Immature natural killer cell (primary cell): ENCODE results near the gene CALM3. TPM values are rescaled to one million over a fixed set of nuclear protein-coding genes. Genes with fewer than 3 reads are reported as not detected.

Source experiments
- DNase-seq, 3 donors: peaks; one replicate each; pipeline ENCODE4 v3.0.0; 2022; ENCODE audit warnings: mixed read lengths in 1 of 3
- H3K27ac Mint-ChIP-seq, 6 donors: one replicate each; pipeline ENCODE4 v1.8.0; 2020; ENCODE audit warnings: mixed read lengths in 6 of 6, mild to moderate bottlenecking in 5 of 6, inconsistent platforms in 4 of 6, moderate library complexity in 3 of 6
- H3K27me3 Mint-ChIP-seq, 3 donors: one replicate each; pipeline ENCODE4 v1.8.0; 2020 to 2021; ENCODE audit warnings: low read depth in 3 of 3, mild to moderate bottlenecking in 3 of 3, mixed read lengths in 3 of 3, moderate library complexity in 3 of 3, inconsistent platforms in 1 of 3
- H3K36me3 Mint-ChIP-seq, 3 donors: one replicate each; pipeline ENCODE4 v1.8.0; 2020; ENCODE audit warnings: mixed read lengths in 3 of 3, inconsistent platforms in 2 of 3, mild to moderate bottlenecking in 2 of 3
- H3K4me1 Mint-ChIP-seq, 2 donors: one replicate each; pipeline ENCODE4 v1.8.0; 2020; ENCODE audit warnings: inconsistent platforms in 2 of 2, mild to moderate bottlenecking in 2 of 2, mixed read lengths in 2 of 2, moderate library complexity in 1 of 2
- H3K4me3 Mint-ChIP-seq, 5 donors: one replicate each; pipeline ENCODE4 v1.8.0; 2020; ENCODE audit warnings: mild to moderate bottlenecking in 5 of 5, mixed read lengths in 5 of 5, inconsistent platforms in 3 of 5, moderate library complexity in 3 of 5
- H3K9me3 Mint-ChIP-seq, 6 donors: one replicate each; pipeline ENCODE4 v1.8.0; 2020; ENCODE audit warnings: mild to moderate bottlenecking in 6 of 6, mixed read lengths in 6 of 6, inconsistent platforms in 4 of 6, moderate library complexity in 3 of 6
- polyA plus RNA-seq, 3 donors: library from polyadenylated mRNA; unstranded; fragments of 300-500 nt; fragmentation: Illumina TruSeq; gene quantifications; one replicate each; pipeline ENCODE4 v1.2.3, GENCODE V29; 2021

CALM3 gene
- polyA plus RNA-seq, 3 donors from 2014 or later = 151 to 185 (median 178) TPM

DNA sequence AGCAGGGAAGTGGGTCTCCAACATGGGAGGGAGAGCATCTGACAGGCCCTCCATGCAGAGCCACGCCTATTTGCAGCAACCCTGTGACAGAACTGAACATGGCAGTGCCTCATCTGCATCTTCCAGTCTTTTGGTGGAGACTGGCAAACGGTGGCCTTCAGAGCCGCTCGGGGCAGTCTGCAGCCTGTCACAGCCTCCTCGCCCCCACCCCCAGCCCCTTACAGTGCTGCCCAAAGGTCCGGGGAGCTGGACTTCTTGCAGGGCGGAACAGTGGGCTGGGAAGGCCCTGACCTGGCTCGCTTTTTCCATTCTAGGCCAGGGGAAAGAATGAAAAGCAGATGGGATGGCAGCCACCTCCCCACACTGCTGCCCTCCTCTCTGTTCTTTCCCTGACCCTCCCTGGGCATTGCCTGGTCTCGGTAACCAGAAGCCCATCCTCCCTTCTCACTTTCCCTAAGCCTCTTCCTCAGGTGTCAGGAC, 2.7 kb downstream of the CALM3 start:
- Mint-ChIP-seq H3K9me3 (peaks cover 0 to 4% (median 0%) of the 10 kb centered on the region in 6 donors), H3K4me3 (peak overlapping the region; percentile 95 to 100 (median 100)), H3K27ac (peak overlapping the region; percentile 90 to 100 (median 94)), H3K27me3 (peaks cover 8 to 14% (median 13%) of the 10 kb centered on the region in 3 donors), H3K4me1 (peaks cover 29 to 35% of the 10 kb centered on the region in 2 donors), H3K36me3 (peaks cover 6 to 15% (median 14%) of the 10 kb centered on the region in 3 donors)
- DNase-seq = no peak

DNA sequence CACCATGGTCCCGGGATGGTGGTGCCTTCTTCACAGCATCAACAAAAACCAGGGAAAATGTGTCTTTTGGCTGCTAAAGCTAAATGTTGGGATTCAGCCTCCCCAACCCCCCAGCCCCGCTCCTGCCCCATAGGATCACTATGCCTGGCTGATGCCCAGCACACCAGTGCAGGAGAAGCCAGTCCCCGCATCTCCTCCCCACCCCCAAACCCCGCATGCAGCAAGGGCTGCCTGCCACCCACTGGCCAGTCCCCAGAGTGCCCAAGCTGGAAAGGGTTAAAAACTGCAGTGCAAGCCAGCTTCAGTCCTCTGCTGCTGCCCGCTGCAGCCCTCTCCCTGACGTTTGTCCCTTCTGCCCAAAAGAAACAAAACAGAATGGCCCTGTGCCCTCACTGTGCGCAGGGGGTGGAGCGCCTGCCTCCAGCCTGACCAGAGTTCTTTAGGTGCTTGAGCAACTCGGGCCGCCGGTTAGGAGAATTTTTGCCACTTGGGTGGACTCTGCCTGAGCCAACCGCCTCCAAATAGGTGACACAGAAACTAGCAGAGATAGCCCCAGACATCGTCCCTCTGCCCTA, 3.7 kb downstream of the CALM3 start:
- Mint-ChIP-seq H3K4me3 (no peak overlapping the region), H3K27me3 (peaks cover 8 to 14% (median 13%) of the 10 kb centered on the region in 3 donors), H3K36me3 (peaks cover 12 to 24% (median 19%) of the 10 kb centered on the region in 3 donors), H3K9me3 (no peaks in the 10 kb centered on the region), H3K4me1 (peaks cover 27 to 36% of the 10 kb centered on the region in 2 donors), H3K27ac (peak overlapping the region in 1 of 6 donors; percentile 55)
- no peak for DNase-seq

DNA sequence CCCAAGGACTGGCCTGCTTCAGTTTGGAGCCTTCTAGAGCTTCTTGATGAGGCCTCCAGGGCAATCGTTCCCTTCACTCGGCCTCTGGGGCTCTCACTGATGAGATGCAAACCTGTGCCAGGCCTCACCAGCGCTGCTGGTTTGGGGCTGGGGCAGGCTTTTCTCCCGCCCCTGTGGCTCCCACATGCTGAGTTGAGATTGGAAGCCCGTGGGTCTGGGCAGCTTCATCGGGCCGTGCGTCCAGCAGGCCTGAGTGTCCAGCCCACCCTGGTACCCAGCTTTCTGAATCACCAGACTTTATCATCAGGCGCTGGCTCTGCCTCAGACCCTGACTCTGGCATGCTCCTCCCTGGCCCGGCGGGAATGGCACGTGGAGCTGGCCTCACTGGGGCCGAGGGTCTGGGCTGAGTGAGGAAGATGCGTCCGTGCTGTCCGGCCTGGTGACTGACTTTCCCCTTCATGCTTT, 4.3 kb downstream of the CALM3 start:
- Mint-ChIP-seq H3K4me1 (peaks cover 25 to 31% of the 10 kb centered on the region in 2 donors), H3K9me3 (no peaks in the 10 kb centered on the region), H3K36me3 (peaks cover 12 to 28% (median 19%) of the 10 kb centered on the region in 3 donors), H3K27ac (peak overlapping the region in 2 of 6 donors; percentile 49 to 55), H3K27me3 (peaks cover 6 to 14% (median 13%) of the 10 kb centered on the region in 3 donors), H3K4me3 (peak overlapping the region in 1 of 5 donors; percentile 6)
- no peak for DNase-seq

DNA sequence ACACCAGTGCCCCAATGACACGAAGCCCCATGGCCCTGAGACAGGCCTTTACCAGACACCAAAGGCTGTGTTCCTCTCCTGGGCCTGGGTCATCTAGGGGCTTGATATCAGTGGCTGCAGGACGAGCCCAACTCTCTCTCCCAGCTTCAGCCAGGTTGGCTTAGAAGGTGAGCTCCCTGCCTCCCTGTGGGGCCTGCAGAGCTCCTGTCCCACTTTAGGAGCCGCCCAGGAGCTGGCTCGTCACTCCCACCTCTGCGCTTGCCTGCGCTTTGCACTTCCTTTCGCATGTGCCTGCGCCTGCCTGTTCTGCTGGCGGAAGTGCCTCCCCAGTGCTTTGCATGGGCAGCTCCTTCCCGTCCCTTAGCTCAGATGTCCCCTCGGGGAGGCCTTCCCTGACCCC, 4.9 kb downstream of the CALM3 start:
- DNase-seq = no peak
- peak overlapping the region in 2 of 5 donors; percentile 5 to 6 for H3K4me3 Mint-ChIP-seq
- peak overlapping the region in 1 of 6 donors; percentile 49 for H3K27ac Mint-ChIP-seq
- H3K27me3 Mint-ChIP-seq = peaks cover 0 to 8% (median 7%) of the 10 kb centered on the region in 3 donors
- H3K36me3 Mint-ChIP-seq = peaks cover 12 to 31% (median 19%) of the 10 kb centered on the region in 3 donors
- no peaks in the 10 kb centered on the region for H3K9me3 Mint-ChIP-seq
- H3K4me1 Mint-ChIP-seq = peaks cover 30 to 36% of the 10 kb centered on the region in 2 donors

DNA sequence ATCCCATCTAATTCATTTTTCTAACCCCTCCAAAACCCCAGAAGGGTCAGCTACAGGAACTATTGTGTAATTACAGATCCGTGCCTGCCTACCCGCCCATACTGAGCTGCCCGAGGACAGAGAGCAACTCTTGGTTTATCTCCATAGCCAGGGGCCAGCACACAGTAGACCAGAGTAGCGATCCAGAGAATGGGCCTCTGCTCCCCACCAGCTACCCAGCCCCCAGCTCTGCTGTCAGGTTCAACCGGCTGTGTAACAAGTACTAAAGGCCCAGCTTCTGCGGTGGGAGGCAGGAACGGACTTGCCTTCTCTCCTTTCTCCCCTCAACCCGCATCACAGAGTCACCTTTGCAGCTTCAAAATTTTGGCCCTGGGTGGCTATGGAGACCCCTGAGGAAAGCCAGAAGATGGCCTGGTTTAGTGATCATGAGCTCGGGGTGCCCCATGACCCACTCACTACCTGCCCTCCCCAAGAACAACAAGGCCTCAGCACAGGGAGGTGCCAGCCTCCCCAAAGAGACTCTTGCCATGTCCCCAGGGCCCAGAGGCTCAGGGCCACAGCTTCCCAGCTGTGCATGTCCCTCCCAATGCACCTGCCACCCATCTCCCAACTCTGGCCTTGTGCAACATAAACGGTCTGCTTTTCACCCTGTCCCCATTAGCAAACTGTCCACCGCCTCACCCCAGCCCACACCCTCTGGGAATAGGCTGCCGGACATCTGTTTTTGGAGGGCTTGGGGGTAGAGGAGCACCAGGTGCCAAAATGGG, 5.7 kb downstream of the CALM3 start:
- H3K27ac Mint-ChIP-seq = peak overlapping the region in 1 of 6 donors; percentile 55
- H3K9me3 Mint-ChIP-seq = no peaks in the 10 kb centered on the region
- peaks cover 37 to 43% of the 10 kb centered on the region in 2 donors for H3K4me1 Mint-ChIP-seq
- H3K27me3 Mint-ChIP-seq = peaks cover 1 to 7% (median 6%) of the 10 kb centered on the region in 3 donors
- no peak overlapping the region for H3K4me3 Mint-ChIP-seq
- DNase-seq = no peak
- peaks cover 12 to 31% (median 19%) of the 10 kb centered on the region in 3 donors for H3K36me3 Mint-ChIP-seq

DNA sequence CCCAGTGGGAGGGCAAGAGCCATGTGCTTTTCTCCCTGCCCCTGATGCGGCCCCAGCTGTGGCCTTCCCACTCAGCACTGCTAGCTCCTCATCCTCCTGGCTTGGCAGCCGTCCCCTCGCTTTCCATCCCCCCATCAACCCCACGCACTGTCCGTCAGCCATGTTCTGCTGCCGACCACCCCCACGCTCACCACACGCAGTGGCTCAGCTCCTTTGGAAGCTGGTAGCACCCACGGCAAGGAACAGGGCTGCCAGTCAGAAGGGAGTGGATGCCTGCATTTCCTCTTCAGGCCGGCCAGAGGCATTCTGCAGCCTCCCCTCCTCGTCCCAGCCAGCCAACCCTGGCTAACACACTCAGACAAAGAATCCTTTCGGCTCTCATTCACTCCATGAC, 6.3 kb downstream of the CALM3 start:
- DNase-seq = no peak
- H3K36me3 Mint-ChIP-seq = peaks cover 12 to 31% (median 19%) of the 10 kb centered on the region in 3 donors
- peaks cover 37 to 43% of the 10 kb centered on the region in 2 donors for H3K4me1 Mint-ChIP-seq
- no peak overlapping the region for H3K4me3 Mint-ChIP-seq
- H3K27me3 Mint-ChIP-seq = peaks cover 2 to 4% (median 4%) of the 10 kb centered on the region in 3 donors
- H3K27ac Mint-ChIP-seq = no peak overlapping the region
- no peaks in the 10 kb centered on the region for H3K9me3 Mint-ChIP-seq

DNA sequence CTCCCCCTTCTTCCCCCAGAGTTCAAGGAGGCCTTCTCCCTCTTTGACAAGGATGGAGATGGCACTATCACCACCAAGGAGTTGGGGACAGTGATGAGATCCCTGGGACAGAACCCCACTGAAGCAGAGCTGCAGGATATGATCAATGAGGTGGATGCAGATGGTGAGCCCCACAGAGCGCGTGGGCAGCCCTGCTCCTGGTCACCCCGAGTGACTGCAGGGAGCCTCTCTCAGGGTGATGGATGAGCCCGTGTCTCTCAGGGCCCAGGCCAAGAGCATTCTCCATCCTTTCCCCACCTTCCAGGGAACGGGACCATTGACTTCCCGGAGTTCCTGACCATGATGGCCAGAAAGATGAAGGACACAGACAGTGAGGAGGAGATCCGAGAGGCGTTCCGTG, 7.0 kb downstream of the CALM3 start:
- Mint-ChIP-seq H3K36me3 (peaks cover 12 to 31% (median 19%) of the 10 kb centered on the region in 3 donors), H3K9me3 (no peaks in the 10 kb centered on the region), H3K4me3 (no peak overlapping the region), H3K27me3 (peaks cover 2 to 6% (median 3%) of the 10 kb centered on the region in 3 donors), H3K4me1 (peaks cover 33 to 37% of the 10 kb centered on the region in 2 donors), H3K27ac (no peak overlapping the region)
- DNase-seq = no peak

DNA sequence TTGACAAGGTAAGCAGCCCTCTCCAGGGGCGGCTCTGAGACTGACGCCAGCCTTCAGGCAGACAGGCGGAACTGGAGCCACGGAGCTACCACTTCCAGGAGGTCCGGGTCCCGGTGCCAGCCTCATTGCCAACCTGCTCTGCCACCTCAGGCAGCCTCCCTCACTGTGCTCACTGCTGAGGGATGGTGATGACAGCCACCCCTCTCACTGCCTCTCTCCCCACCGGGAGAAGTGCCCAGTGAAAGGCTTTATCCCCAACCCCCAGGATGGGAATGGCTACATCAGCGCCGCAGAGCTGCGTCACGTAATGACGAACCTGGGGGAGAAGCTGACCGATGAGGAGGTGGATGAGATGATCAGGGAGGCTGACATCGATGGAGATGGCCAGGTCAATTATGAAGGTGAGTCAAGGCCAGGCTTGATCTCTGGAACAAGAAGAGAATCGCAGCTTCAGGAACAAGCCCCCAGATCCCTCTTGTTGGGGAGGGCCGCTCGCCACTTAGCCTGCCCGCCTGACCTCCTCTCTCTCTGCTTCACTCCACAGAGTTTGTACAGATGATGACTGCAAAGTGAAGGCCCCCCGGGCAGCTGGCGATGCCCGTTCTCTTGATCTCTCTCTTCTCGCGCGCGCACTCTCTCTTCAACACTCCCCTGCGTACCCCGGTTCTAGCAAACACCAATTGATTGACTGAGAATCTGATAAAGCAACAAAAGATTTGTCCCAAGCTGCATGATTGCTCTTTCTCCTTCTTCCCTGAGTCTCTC, 7.6 kb downstream of the CALM3 start:
- Mint-ChIP-seq H3K9me3 (no peaks in the 10 kb centered on the region), H3K36me3 (peaks cover 12 to 31% (median 19%) of the 10 kb centered on the region in 3 donors), H3K27ac (peak overlapping the region in 2 of 6 donors; percentile 43 to 50), H3K4me1 (peaks cover 28 to 31% of the 10 kb centered on the region in 2 donors), H3K27me3 (peaks cover 2 to 6% (median 3%) of the 10 kb centered on the region in 3 donors), H3K4me3 (no peak overlapping the region)
- no peak for DNase-seq

DNA sequence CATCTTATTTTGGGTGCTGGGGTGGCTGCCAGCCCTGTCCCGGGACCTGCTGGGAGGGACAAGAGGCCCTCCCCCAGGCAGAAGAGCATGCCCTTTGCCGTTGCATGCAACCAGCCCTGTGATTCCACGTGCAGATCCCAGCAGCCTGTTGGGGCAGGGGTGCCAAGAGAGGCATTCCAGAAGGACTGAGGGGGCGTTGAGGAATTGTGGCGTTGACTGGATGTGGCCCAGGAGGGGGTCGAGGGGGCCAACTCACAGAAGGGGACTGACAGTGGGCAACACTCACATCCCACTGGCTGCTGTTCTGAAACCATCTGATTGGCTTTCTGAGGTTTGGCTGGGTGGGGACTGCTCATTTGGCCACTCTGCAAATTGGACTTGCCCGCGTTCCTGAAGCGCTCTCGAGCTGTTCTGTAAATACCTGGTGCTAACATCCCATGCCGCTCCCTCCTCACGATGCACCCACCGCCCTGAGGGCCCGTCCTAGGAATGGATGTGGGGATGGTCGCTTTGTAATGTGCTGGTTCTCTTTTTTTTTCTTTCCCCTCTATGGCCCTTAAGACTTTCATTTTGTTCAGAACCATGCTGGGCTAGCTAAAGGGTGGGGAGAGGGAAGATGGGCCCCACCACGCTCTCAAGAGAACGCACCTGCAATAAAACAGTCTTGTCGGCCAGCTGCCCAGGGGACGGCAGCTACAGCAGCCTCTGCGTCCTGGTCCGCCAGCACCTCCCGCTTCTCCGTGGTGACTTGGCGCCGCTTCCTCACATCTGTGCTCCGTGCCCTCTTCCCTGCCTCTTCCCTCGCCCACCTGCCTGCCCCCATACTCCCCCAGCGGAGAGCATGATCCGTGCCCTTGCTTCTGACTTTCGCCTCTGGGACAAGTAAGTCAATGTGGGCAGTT, 8.6 kb downstream of the CALM3 start:
- Mint-ChIP-seq H3K27me3 (peaks cover 2 to 6% (median 3%) of the 10 kb centered on the region in 3 donors), H3K27ac (peak overlapping the region in 2 of 6 donors; percentile 35 to 43), H3K36me3 (peaks cover 12 to 31% (median 19%) of the 10 kb centered on the region in 3 donors), H3K4me3 (no peak overlapping the region), H3K9me3 (no peaks in the 10 kb centered on the region), H3K4me1 (peaks cover 32 to 36% of the 10 kb centered on the region in 2 donors)
- no peak for DNase-seq

DNA sequence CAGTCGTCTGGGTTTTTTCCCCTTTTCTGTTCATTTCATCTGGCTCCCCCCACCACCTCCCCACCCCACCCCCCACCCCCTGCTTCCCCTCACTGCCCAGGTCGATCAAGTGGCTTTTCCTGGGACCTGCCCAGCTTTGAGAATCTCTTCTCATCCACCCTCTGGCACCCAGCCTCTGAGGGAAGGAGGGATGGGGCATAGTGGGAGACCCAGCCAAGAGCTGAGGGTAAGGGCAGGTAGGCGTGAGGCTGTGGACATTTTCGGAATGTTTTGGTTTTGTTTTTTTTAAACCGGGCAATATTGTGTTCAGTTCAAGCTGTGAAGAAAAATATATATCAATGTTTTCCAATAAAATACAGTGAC, 9.3 kb downstream of the CALM3 start:
- no peaks in the 10 kb centered on the region for H3K9me3 Mint-ChIP-seq
- H3K4me1 Mint-ChIP-seq = peaks cover 32 to 36% of the 10 kb centered on the region in 2 donors
- peak overlapping the region in 2 of 5 donors; percentile 43 to 44 for H3K4me3 Mint-ChIP-seq
- no peak for DNase-seq
- H3K36me3 Mint-ChIP-seq = peaks cover 12 to 31% (median 19%) of the 10 kb centered on the region in 3 donors
- peaks cover 2 to 6% (median 3%) of the 10 kb centered on the region in 3 donors for H3K27me3 Mint-ChIP-seq
- H3K27ac Mint-ChIP-seq = peak overlapping the region in 3 of 6 donors; percentile 53 to 82 (median 74)

DNA sequence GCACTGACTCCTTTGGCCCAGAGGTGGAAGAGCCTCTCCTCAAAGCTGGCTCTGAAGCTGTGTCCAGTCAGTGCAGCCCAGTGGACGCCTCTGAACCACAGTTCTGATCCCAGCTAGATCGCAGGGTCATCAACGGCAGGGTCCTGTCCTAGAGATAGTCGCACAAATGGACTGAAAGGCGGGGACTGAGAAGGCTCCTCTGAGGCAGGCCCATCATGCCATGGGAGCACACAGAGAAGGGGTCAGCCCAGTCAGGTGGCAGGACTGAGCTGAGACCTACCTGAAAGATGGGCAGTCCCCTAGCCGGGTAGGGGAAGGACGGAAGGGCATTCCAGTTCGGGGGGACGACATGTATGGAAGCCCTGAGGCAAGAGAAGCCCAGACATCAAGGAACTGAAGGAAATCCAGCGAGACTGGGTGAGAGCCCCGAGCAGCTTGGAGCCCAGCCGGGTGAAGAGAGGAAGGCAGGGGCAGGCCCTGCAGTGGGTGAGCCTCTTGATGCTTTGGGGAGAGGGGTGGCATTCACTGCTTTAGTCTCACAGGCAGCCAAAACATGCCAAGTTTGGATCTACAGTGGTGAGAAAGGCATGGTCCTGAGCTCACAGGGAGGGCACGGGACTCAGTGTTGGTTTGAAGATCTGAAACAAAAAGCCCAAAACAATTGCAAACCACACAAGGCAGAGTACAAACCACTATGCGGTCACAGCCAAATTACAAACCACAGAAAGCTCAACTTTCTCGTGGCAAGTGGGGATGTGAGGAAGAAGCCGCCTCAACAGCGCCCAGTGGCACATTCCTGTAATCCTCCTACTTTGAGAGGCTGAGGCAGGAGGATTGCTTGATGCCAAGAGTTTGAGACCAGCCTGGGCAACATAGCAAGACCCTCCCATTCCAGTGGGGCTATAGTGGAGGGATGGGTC, 10.0 kb downstream of the CALM3 start:
- H3K4me3 Mint-ChIP-seq = peak overlapping the region in 4 of 5 donors; percentile 43 to 53 (median 52)
- H3K27me3 Mint-ChIP-seq = peaks cover 2 to 6% (median 3%) of the 10 kb centered on the region in 3 donors
- peak in 1 of 3 donors; percentile 21 for DNase-seq
- H3K9me3 Mint-ChIP-seq = no peaks in the 10 kb centered on the region
- H3K36me3 Mint-ChIP-seq = peaks cover 12 to 31% (median 19%) of the 10 kb centered on the region in 3 donors
- peaks cover 32 to 33% of the 10 kb centered on the region in 2 donors for H3K4me1 Mint-ChIP-seq
- peak overlapping the region; percentile 53 to 82 (median 68) for H3K27ac Mint-ChIP-seq
